ENCODE results near the gene WFIKKN1. TPM values are rescaled to one million over a fixed set of nuclear protein-coding genes. Genes with fewer than 3 reads are reported as not detected.

The WFIKKN1 gene
- total and polyA plus RNA-seq, 2 of the 13 experiments (the other 11 are each of a cell fraction or from before 2014, with no cell fraction given), result 1.7 to 4.9 TPM

- TF ChIP-seq ZBTB7A (CRISPR knock-in tag; IDR thresholded peaks at IDR 0.05), result peak; percentile 94
- peak; percentile 73; the same call in 1 of the 2 replicates for TF ChIP-seq ZNF431 (CRISPR knock-in tag; IDR thresholded peaks at IDR 0.05; ENCODE audit: borderline replicate concordance, low read depth)
- TF ChIP-seq TCF7L2 (IDR thresholded peaks at IDR 0.05; ENCODE audit: low read depth, low read length), result no peak
- peak; percentile 92; the same call in 1 of the 2 replicates for TF ChIP-seq ZIK1 (CRISPR knock-in tag; IDR thresholded peaks at IDR 0.05; ENCODE audit: borderline replicate concordance, low read depth)
- peak; percentile 97 for TF ChIP-seq ATF7-NPFF (CRISPR knock-in tag; IDR thresholded peaks at IDR 0.05; ENCODE audit: low read depth)
- no peak; the same call in 1 of the 2 replicates for TF ChIP-seq ZZZ3 (CRISPR knock-in tag; IDR thresholded peaks at IDR 0.05; ENCODE audit: borderline replicate concordance)
- peak; percentile 32 for TF ChIP-seq FOXO1 (CRISPR knock-in tag; IDR thresholded peaks at IDR 0.05)
- peak; percentile 54 for TF ChIP-seq SKI (IDR thresholded peaks at IDR 0.05; ENCODE audit: partially characterized antibody)
- TF ChIP-seq TFE3 (CRISPR knock-in tag; IDR thresholded peaks at IDR 0.05), result peak; percentile 85
- TF ChIP-seq PAX8 (CRISPR knock-in tag; IDR thresholded peaks at IDR 0.05; ENCODE audit: borderline replicate concordance), result peak; percentile 83; the same call in 1 of the 2 replicates
- peak; percentile 92 for TF ChIP-seq ZNF225 (CRISPR knock-in tag; IDR thresholded peaks at IDR 0.05)
- no peak for TF ChIP-seq ZXDC (CRISPR knock-in tag; IDR thresholded peaks at IDR 0.05)
- peak; percentile 87; the same call in 1 of the 2 replicates for TF ChIP-seq ZNF343 (CRISPR knock-in tag; IDR thresholded peaks at IDR 0.05)
- TF ChIP-seq ZSCAN22 (CRISPR knock-in tag; IDR thresholded peaks at IDR 0.05), result no peak
- TF ChIP-seq TARDBP (CRISPR knock-in tag; IDR thresholded peaks at IDR 0.05), result peak; percentile 88
- no peak for TF ChIP-seq THRA (CRISPR knock-in tag; IDR thresholded peaks at IDR 0.05; ENCODE audit: borderline replicate concordance)
- TF ChIP-seq ZNF724P (CRISPR knock-in tag; IDR thresholded peaks at IDR 0.05; ENCODE audit: borderline replicate concordance), result peak; percentile 97
- TF ChIP-seq SP5 (CRISPR knock-in tag; IDR thresholded peaks at IDR 0.05; ENCODE audit: borderline replicate concordance, low read depth), result peak; percentile 28; the same call in 1 of the 2 replicates
- no peak for TF ChIP-seq TCF12 (IDR thresholded peaks at IDR 0.05)
- TF ChIP-seq TCF12 (CRISPR knock-in tag; IDR thresholded peaks at IDR 0.05), result peak; percentile 80; the same call in 1 of the 2 replicates
- TF ChIP-seq ZSCAN20 (CRISPR knock-in tag; IDR thresholded peaks at IDR 0.05; ENCODE audit: borderline replicate concordance), result peak; percentile 96; the same call in 1 of the 2 replicates
- no peak for TF ChIP-seq ZNF530 (CRISPR knock-in tag; IDR thresholded peaks at IDR 0.05; ENCODE audit: low read depth)
- TF ChIP-seq KAT7 (CRISPR knock-in tag; IDR thresholded peaks at IDR 0.05; ENCODE audit: borderline replicate concordance), result peak; percentile 81; the same call in 1 of the 2 replicates
- peak; percentile 53 for TF ChIP-seq ZBTB8A (CRISPR knock-in tag; IDR thresholded peaks at IDR 0.05; ENCODE audit: borderline replicate concordance, low read depth)
- peak; percentile 98 for TF ChIP-seq FOXC1 (CRISPR knock-in tag; IDR thresholded peaks at IDR 0.05; ENCODE audit: borderline replicate concordance)
These were observed 18.2 kb downstream of the WFIKKN1 start, which contains the start of gene WDR90 (continued) for GRCh38 chr16:648781-649589.
